Measurements from ENCODE around the gene TM2D1.

DNA sequence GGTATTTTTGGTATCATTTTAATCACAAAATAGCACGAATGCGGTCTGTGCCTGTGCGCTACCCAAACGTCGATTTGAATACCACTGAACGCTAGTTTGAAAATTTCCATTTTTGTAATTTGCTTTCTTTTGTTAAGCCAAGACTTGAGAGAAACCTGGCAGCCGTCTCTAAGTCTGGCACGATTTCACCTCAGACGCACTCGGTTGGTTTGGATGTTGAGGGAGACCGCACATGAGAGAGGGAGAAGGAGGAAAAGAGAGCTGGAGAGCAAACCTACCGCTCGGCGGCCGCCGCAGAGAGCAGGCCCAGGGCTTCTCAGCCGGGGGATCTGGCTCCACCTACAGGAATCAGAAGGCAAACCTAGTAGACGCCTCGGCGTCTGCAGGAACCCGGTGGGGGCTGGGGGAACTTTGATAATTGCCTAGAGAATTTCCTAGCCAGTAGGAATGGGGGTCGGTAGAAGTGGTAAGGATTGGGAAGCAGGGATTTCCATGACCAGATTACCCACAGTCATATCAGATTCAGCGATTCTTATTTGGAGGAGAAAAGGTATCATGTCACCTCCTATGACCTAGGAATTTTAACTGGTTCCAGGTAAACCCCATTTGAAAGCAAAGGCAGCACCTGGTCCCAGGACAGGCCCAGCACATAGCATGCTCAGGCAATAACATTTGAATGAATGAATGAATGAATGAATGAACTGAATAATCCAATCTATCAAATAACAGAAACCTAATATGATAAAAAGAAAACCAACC lies 83.2 kb downstream of the TM2D1 start:
- TF ChIP-seq POLR2AphosphoS5 (IDR thresholded peaks at IDR 0.05; ENCODE audit: low read length) (no peak), CBX3 (IDR thresholded peaks at IDR 0.05; ENCODE audit: borderline replicate concordance, low read depth) (no peak), USF1 (IDR thresholded peaks at IDR 0.05; ENCODE audit: borderline replicate concordance, extremely low read length, insufficient read depth, low read depth, low read length) (no peak), EP300 (IDR thresholded peaks at IDR 0.05; ENCODE audit: borderline replicate concordance in 1 of 2, control insufficient read depth in 1 of 2, low read depth in 2 of 2, low read length in 2 of 2) (no peak), KDM1A (IDR thresholded peaks at IDR 0.05; ENCODE audit: borderline replicate concordance) (no peak)
- TF ChIP-seq, protein P1, sequence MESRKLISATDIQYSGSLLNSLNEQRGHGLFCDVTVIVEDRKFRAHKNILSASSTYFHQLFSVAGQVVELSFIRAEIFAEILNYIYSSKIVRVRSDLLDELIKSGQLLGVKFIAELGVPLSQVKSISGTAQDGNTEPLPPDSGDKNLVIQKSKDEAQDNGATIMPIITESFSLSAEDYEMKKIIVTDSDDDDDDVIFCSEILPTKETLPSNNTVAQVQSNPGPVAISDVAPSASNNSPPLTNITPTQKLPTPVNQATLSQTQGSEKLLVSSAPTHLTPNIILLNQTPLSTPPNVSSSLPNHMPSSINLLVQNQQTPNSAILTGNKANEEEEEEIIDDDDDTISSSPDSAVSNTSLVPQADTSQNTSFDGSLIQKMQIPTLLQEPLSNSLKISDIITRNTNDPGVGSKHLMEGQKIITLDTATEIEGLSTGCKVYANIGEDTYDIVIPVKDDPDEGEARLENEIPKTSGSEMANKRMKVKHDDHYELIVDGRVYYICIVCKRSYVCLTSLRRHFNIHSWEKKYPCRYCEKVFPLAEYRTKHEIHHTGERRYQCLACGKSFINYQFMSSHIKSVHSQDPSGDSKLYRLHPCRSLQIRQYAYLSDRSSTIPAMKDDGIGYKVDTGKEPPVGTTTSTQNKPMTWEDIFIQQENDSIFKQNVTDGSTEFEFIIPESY (IDR thresholded peaks at IDR 0.05), result no peak
- TF ChIP-seq, protein P2, sequence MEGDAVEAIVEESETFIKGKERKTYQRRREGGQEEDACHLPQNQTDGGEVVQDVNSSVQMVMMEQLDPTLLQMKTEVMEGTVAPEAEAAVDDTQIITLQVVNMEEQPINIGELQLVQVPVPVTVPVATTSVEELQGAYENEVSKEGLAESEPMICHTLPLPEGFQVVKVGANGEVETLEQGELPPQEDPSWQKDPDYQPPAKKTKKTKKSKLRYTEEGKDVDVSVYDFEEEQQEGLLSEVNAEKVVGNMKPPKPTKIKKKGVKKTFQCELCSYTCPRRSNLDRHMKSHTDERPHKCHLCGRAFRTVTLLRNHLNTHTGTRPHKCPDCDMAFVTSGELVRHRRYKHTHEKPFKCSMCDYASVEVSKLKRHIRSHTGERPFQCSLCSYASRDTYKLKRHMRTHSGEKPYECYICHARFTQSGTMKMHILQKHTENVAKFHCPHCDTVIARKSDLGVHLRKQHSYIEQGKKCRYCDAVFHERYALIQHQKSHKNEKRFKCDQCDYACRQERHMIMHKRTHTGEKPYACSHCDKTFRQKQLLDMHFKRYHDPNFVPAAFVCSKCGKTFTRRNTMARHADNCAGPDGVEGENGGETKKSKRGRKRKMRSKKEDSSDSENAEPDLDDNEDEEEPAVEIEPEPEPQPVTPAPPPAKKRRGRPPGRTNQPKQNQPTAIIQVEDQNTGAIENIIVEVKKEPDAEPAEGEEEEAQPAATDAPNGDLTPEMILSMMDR (IDR thresholded peaks at IDR 0.05 in 2 of 3, conservative IDR thresholded peaks at IDR 0.05 in 1 of 3; ENCODE audit: control insufficient read depth in 2 of 3, extremely low read depth in 1 of 3, insufficient read depth in 1 of 3, low read depth in 3 of 3, low read length in 3 of 3), result peak; percentile 68 to 92 (median 72)

All from GM12878 (cell line).